Hepatocyte (in vitro differentiated cells): Measurements from ENCODE around the gene GRAMD1A.

Experiments used
- EZH2 ChIP-seq: fragments of 200-600 bp; sonication (generic); IDR thresholded peaks from 2 replicates; pipeline ENCODE4 v1.6.1; 2016; ENCODE audit warnings: antibody characterized with exemption, mild to moderate bottlenecking, borderline replicate concordance
- TF ChIP-seq, protein P1 (sequence below): fragments of 200-600 bp; sonication (generic); IDR thresholded peaks from 2 replicates; pipeline ENCODE4 v1.5.1; 2016; ENCODE audit warnings: antibody characterized with exemption, mild to moderate bottlenecking; ENCODE audit not compliant: poor library complexity

- TF ChIP-seq, protein P1, sequence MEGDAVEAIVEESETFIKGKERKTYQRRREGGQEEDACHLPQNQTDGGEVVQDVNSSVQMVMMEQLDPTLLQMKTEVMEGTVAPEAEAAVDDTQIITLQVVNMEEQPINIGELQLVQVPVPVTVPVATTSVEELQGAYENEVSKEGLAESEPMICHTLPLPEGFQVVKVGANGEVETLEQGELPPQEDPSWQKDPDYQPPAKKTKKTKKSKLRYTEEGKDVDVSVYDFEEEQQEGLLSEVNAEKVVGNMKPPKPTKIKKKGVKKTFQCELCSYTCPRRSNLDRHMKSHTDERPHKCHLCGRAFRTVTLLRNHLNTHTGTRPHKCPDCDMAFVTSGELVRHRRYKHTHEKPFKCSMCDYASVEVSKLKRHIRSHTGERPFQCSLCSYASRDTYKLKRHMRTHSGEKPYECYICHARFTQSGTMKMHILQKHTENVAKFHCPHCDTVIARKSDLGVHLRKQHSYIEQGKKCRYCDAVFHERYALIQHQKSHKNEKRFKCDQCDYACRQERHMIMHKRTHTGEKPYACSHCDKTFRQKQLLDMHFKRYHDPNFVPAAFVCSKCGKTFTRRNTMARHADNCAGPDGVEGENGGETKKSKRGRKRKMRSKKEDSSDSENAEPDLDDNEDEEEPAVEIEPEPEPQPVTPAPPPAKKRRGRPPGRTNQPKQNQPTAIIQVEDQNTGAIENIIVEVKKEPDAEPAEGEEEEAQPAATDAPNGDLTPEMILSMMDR: no peak
- no peak for TF ChIP-seq EZH2
Measured at GRCh38 chr19:35023428-35023827, 23.3 kb downstream of the GRAMD1A start.
